22Rv1 (cell line): Measurements from ENCODE around the gene RYK.

Experiments used
- CTCF ChIP-seq: fragments of 450-650 bp; IDR thresholded peaks from 2 replicates; pipeline ENCODE4 v1.5.1; 2017; ENCODE audit warnings: mild to moderate bottlenecking
- ZFX ChIP-seq: fragments of 450-650 bp; IDR thresholded peaks from 2 replicates; pipeline ENCODE4 v1.6.1; 2017; ENCODE audit warnings: antibody characterized with exemption, borderline replicate concordance

GRCh38 chr3:134212967-134213665 lies 37.5 kb downstream of the RYK start:
- TF ChIP-seq CTCF (peak; percentile 99), ZFX (no peak)
